Measurements from ENCODE around the gene BSX.

Gene BSX

DNA sequence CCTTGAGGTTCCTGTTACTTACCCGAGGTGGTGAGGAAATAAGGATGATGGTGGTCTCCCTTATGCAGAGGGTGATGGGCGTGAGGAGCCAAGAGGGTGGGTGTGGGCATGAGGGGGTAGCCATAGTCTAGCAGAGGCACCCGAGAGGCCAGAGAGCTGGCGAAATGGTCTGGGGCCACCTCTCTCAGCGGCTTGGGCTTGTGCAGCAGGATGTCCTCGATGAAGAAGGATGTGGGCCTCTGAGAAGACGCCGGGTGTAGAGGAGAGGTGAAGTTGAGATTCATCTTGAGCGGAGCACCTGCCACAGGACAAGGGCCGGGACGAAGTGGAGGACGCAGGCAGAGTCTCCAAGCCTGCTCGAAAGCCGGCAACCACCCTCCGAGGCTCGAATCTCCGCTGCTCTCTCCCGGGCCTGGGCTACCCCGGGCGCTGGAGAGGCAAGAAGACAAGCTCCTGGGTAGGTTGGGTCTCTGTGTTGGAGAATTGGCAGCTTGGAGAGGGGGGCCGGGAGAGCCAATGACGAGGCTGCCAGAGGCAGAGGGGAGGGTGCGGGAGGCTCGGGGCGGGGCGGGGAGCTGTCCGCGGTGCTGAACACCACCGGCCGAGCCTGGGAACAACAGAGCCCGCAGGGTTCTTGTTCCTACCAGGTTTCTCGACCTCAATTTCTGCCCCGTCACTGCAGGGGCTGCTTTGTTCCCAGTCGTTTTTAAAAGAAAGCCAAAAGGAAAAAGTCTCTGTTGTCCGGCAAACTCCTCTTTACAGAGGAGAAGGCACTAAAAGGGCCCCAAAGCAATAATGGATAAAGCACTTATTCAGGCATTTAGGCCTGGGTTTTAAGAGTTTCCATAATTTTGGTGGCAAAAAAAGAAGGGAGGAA, at the start of gene BSX:
Gene BSX, minus strand, starts transcription at position 447 of the 877 bp plus-strand sequence. Its CDS starts 163 bp downstream, at position 284.
- peak; percentile 19 for DNase-seq (ENCODE audit: low spot score)

DNA sequence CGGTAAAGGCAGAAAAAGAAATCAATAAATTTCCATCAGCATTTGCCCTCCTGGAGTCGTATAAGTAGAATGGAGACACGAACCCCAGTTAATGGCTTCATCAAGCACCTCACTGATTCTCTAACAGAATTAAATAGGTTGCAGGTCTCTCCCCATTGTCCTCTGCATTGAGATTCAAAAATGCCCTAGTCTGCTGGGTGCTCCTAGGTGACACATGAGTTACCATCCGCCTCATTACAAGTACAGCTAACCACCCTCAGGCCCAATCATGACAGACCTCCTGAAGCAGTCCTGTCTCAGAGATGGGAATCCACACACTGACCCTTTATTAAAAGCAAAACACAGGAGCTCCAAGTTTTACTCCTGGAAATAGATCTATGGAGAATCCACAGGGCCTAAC, 48.9 kb upstream of the BSX start:
- DNase-seq (ENCODE audit: low spot score), result no peak

DNA sequence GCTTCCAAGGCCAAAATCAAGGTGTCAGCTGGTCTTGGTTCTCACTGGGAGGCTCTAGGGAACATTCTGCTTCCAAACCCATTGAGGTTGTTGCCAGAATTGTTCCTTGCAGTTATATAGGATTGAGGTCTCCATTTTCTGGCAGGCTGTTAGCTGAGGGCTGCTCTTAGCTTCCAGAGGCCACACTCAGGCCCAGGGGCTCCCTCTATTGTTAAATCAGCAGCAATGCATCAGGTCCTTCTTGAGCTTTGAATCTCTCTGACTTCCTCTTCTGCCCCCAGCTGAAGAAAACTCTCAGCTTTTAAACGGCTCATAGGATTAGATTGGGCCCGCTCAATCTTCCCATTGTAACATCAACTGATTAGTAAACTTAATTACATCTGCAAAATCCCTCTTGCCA, 39.3 kb upstream of the BSX start:
- peak; percentile 65 for DNase-seq (ENCODE audit: low spot score)

DNA sequence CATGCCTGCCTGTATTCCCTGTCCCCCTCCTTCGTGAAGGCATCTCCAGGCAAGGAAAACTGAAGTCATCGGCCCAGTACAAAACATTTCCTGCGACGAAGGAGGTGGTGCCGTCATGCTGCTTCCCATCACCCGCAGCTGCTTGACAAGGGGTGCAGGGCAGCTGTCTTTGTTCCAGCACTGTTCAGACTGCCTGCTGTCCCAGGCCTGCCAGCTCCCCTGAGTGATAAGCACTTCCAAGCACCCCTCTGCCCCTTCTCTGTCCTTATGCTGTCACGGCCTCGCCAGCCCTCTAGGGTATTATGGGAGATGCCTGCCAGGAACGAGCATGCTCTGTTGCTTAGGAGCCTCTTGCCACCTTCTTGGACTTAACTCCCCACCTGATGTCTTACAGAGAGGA, 37.1 kb upstream of the BSX start:
- DNase-seq (ENCODE audit: low spot score), result no peak

DNA sequence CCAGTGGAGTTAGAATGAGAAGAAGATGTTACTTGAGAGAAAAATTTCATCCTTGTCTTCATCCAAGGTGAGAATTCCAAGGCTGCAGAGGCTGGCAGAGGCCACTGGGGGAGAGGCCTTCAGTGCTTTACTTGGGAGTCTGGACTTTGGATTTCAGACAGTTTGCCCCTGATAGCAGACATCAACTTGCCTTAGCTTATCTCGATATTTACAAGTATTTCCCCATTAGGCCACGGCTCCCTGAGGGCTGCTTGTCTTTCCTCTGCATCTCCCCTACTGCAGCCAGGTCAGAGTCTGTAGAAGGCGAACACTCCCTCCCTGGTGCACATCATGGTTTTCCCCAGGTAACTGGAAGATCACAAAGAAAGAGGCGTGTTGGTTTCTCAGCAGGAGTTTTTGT, 29.9 kb upstream of the BSX start:
- no peak for DNase-seq (ENCODE audit: low spot score)

DNA sequence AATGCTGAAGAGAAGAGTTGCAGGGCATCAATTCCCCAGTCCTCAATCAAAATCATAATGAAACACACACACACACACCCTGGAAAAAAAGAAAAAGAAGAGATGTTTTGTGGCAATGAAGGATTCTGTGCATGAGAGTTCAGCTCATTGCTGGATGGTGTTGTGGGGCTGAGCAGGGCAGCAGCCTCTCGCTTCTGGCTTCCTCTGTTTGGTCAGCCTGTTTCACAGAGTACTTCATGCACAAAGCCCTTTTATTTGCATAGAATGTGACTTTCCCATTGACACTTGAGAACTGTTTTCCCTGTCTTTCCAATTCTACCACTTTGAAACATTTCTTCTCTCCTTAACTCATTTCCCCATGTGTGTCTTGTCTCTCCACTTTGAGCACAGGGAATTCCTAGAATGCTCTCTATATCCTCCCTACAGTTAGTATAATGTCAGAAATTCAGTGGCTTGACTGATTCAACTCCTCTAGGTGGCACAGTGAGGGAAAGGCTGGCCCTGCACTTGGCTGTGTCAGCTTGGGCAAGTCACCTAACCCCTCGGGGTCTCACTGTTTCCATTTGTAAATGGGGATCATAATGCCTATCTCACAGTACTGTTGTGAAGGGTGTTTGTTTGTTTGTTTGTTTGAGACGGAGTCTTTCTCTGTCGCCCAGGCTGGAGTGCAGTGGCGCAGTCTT, 25.4 kb upstream of the BSX start:
- no peak for DNase-seq (ENCODE audit: low spot score)

DNA sequence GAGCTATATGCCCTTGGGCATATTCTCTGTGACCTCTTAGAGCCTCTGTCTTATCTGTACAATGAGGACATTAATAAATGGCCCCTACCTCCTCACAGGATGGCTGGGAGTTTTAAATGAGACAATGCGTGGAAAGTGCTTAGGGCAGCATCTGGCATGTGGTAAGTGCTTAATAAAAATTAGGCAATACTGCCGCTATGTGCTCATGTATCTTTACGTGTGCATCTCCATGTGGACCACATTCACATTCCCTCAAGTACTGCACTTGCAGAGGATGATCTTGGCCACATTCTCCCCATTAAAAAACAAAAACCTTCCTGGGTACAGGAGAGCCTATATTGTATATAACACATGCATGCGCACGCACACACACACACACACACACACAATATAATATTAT, 19.1 kb upstream of the BSX start:
- no peak for DNase-seq (ENCODE audit: low spot score)

DNA sequence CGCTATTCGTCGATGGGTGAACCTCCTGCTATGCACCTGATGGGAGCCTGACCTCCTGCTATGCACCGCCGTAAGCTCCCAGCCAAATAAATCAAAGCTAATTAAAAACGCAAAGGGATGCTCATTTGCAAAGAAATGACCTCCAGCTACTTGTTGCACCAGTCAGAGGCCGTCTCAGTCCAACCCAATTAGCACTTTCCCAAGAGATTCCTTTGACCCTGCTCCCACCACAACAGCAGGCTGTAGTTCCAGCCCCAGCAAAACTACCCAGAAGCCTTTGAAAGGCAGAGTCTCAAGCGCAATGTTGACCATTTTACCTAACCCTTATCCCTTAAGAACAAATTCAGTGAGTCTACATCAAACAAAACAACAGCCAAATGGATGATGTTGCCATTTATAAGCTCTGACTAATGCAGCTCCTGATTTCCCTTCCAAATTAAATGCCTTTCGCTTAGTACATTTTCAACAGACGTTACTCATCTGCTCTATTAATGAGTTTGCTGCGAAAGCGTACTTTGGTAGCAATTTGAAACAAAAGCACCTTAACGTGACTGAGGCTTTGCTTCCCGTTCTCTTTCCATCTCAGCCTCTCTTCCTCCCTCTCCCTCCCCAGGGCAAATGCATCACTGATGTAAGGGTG, 17.2 kb upstream of the BSX start:
- no peak for DNase-seq (ENCODE audit: low spot score)

DNA sequence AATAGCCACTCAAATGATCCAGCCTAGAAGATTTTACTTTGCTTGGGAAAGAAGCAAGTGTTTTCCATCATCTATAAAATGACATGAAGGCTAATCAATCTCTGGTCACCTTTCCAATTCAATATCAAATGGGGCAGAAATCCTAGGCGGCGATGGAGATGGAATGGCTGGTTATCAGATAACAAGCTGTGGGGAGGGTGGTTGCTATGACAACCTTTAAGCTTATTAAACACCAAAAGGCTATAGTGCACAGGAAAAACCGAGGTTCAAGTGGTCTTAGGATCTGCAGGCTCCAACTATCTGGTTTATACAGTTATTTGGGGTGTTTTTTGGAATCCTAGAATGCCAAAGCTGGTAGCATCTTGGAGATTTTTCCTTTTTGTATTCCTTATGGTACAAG, 13.9 kb upstream of the BSX start:
- no peak for DNase-seq (ENCODE audit: low spot score)

DNA sequence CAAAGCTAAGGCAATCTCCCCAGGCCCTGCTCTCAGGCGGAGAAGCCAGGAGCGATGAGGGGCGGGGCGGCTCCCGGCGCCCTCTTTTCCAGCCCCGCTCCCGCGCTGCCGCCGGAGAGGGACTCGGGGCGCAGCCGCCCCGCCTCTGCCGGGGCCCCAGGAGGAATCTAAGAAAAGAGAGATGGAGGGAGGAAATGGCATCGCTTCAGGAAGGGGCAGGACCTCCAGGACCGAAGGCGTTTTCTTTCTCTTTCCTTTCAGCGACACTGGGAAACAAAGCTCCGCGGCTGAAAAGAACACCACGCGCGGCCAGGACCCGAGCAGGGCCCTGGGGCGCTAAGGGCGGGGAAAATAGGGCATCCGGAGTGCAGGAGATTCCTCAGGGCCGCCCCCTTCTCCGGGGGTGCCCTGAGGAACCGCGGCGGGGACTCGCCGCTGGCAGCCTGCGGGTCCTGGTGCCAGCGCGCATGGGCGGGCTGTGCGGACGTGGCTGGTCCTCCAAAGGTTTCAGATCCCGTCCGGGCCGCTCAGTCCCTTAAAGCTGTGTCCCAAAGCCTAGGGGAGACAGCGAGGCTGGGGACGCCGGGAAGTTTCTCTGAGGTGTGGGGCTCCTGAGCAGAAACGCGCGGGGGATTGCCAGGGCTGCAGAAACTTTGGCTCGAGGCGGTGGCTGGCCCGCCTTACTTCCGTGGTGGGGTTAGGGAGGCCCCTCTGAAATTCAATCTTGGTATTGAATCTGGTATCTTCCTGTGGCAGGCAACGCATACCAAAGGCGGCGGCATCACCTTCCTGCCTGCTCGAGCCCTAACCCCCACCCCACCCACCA, 2.8 kb upstream of the BSX start:
- DNase-seq (ENCODE audit: low spot score), result no peak

DNA sequence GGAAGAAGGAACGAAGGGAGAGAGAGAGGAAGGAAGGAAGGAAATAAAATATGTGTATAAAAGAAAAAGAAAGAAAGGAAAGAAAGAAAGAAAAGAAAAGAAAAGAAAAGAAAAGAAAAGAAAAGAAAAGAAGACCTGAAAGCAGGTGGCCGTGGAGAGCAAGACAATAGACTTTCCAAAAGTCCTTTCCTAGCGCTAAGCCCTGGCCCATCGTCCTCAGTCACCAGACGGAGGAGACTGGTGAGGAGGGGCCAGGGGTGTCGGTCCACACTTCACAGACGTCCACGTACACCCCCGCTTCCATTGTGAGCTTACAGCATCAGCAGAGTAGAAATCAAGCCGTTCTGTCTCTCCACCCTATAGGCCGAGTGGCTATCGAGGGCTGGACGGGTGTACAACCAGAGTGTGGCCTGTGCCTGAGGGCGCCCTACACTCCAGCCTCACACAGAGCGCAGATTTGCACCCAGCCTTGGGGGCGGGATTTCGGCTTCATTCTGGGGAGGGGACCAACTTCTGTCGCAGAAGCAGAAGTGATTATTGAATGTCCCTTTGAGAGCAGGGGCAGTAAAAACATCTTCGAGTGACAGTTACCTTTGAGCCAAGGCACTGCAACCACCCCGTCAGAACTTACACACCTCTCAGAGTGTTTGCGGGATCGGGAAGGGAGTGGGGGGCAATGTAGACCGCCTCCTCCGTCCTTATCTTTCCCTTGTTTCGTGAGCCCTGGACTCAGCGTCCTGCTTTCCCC, 2.0 kb upstream of the BSX start:
- no peak for DNase-seq (ENCODE audit: low spot score)

DNA sequence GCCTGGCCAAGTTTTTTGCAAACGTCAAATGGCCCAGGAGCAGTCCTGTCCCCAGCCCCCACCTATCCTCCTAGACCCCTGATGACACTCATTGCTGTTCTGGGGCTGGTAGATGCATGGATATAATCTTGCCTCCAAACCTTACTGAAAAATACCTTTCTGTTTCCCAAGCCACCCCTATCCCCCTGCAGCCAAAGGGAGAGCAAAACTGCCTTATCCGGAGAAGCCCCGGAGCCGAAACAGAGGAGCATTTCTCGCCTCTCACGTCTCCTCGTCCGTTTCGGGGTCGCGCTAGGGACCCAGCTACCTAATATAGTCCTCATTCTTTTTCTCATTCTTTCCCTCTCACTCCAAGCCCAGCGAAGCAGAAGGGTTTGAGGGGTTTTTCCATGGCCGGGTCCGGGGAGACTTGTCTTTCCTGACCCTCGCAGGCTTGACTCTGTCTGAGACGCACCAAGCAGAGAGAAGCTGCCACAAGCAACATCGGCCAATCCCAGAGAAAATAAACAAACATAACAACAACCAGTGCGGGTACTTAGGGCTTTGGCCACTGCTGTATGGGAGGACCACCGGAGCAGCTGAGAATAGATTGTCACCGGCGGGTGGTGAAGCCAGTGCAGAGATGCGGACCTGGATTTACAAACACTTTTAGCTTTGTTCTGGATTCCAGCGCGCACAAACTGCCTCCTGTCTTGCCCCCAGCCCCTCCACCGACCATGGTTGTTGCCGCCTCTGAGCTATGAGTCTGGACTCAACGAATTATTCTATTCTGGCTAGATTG, 1.6 kb downstream of the BSX start:
- DNase-seq (ENCODE audit: low spot score), result no peak

DNA sequence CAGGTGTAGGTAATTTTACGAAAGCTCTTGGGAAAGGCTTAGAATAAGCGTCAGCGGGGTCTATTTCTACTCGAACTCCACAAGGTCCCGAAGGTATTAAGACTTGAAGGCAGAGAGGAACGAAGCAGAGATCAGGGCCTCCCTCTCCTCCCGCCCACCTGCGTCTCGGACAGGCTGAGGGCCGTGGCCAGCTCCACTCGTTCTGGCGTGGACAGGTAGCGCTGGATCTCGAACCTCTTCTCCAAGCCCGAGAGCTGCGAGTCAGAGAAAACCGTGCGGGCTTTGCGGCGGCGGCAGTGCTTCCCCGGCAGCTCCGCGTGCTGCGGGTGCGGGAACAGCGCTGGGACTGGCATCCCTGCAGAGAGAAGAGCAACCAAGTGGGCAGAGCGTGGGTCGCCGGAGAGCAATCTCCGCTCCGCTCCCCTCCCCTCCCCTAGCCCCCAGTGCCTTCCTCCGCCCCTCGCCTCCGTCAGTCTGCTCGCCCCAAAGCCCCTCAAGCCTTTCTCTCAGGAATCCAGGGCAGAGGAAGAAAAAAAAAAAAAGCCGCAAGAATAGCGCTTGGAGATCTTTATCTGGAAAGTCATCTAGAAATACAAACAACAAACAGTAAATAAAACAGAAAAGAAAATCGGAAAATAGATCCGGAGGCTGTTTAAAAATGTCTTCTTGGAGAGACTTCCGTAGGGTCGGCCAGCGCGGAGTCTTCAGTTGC, 2.4 kb downstream of the BSX start:
- DNase-seq (ENCODE audit: low spot score), result no peak

DNA sequence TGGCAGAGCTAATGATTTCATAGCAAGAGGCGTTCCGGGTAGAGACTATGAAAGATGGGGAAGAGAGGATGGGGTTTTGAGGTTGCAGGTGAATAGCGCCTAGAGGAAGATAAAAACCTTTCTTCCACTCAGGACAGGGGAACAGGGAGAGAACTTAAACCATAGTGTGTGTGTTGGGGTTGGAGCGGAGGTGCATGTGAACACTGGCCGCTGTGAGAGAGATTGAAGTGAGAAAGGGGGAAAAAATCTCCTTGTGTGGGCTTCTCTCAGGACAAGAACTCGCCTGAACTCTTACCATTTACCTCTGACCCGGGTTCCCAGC, 3.4 kb downstream of the BSX start:
- no peak for DNase-seq (ENCODE audit: low spot score)

DNA sequence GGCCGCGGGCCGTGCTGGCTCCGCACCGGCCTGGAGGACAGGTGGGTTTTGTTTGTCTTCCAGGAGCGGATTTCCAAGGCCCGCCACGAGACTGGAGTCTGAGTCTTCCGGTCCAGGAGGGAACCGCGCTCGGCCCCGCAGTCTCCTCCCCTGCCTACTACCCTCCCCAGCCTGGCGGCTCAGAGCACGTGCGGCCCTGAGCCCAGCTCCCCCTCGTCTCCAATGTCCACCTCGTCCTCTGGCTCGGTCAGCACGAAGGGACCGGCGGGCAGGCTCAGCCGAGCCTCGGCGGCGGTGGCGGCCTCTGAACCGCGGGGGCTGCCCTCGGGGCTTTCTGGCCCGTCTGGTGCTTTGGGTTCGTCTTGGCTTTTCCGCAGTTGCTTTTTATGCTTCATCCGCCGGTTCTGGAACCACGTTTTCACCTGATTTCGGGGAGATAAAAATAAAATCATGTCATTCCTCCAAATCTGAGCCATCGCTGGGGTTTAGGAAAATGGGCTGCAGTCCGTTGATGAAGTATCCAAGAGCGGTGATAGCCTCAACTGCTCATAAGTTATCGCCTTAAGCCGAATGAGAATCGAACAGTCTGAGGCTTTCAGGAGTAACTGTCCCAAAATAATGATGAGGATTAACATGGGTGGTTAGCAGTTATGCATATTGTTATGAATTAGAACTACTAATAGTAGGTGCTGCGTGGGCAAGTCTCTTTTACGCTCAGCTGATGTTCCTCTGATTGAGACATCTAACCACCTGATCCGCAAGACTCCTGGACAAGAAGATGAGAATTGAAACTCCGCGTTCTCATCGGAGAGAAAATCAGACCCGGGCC, 4.0 kb downstream of the BSX start:
- DNase-seq (ENCODE audit: low spot score), result no peak

DNA sequence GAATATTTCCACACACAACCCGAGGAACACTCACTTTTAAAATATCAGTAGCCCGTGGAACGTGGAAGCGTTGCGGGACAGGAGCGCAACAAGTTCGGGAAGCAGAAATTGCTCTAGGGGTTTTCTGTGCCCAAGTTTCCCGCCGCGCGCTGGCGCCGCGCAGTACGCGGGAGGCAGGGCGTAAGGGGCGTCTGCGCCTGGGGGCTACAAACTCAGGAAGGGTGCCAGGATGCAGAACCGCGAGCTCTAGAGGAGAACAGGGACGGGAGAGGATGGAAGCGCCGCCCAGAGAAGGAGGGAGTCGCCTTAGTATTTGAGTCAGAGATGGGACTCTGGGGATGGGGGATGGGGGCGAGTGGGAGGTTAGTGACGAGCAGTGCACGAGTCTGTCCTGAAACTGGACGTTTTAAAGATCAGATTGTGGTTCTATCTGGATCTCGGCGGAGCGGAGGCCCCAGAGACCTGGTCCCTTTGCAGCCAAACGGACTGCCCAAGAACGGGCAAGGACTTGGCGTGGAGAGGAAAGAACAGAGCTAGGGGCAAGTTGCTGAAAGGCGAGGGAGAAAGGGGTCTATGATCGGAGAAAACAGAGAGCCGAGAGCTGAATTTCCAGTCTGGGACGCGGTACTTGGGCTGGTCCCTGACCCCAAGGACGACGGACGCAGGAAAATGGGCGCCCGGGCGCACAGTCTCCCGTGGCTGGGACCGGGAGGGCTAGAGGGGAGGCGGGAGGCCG, 4.7 kb downstream of the BSX start:
- no peak for DNase-seq (ENCODE audit: low spot score)

DNA sequence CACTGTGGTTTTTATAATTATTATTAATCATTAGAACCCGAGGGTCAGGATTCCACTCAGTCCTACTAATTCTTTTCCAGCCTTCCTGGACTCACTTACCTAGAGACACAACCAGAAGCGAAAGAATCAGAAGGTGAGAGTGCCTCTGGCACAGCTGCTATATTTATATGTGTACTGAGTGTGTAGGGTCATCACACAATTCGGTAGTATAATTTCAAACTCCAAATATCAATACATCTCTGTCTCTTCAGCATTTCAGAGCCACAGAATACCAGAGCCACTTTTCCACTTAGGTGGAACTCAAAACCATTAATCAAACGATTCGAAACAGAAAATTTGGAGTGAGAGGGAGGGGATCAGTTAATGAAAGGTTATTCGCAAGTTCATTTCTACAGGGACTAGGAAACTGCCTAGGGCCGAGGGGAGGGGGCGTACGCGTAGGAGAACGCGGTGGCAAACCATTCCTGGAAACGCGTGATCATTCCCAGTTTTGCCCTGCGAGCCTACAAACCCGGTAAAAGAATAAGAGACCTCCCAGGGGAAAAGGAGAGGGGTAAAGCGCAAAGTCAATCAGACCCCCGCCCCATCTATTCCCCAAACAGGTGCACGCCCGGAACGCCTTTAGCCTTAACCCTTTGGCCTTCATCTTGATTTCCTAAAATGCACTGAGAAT, 5.4 kb downstream of the BSX start:
- DNase-seq (ENCODE audit: low spot score), result no peak

DNA sequence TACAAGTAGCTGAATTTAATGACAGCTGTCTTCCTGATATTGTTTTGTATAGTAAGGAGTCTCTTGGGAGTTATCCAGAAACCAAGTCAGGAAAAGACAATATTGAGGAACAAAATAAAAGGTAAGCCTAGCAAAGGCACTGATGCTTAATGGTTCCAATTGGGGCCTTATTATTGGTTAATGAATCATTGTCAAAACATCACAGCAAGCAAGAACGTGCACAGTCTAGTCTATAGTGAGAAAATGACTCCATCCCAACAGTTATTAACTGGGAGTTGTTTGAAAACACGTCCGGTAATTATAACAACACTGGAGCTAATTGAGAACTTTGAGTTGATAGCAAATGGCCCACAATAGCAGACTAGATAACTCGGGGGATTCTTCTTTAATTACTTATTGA, 17.7 kb downstream of the BSX start:
- DNase-seq (ENCODE audit: low spot score), result no peak
